Spleen (tissue), 7 donors: ENCODE results near the gene SUN3.

ENCODE experiments used
- CTCF ChIP-seq, 11 experiments: fragments of 200-600 bp in 7 of 11; fragments of 450-650 bp in 4 of 11; sonication (generic) in 4 of 11; IDR thresholded peaks in 8 of 11; conservative IDR thresholded peaks in 3 of 11; 1 replicate in 7 of 11; 2 replicates in 4 of 11; pipeline versions ENCODE4 v1.4.0 to v1.8.0; 2016 to 2021; ENCODE audit warnings: antibody characterized with exemption in 11 of 11, inconsistent platforms in 4 of 11, mild to moderate bottlenecking in 1 of 11
- POLR2A ChIP-seq, 3 donors: fragments of 450-650 bp; IDR thresholded peaks; one replicate each; pipeline ENCODE4 v1.5.1; 2017; ENCODE audit warnings: antibody characterized with exemption in 3 of 3, mild to moderate bottlenecking in 1 of 3
- POLR2AphosphoS5 ChIP-seq, 3 donors: sonication (generic); formaldehyde crosslinking; IDR thresholded peaks; one replicate each; pipeline ENCODE4 v1.5.1; 2017; ENCODE audit warnings: antibody characterized with exemption in 3 of 3
- donor health status: DM: no; HTN: no; CAD: no; lungs with moderate emphysema.
- donor health status: DM: no; HTN: no; CAD: no.
- donor health status: DM: no; HTN: no; CAD: no.

- no peak for TF ChIP-seq POLR2A (IDR thresholded peaks at IDR 0.05)
- no peak for TF ChIP-seq CTCF (IDR thresholded peaks at IDR 0.05 in 8 of 11, conservative IDR thresholded peaks at IDR 0.05 in 3 of 11)
- no peak for TF ChIP-seq POLR2AphosphoS5 (IDR thresholded peaks at IDR 0.05)
Measured at GRCh38 chr7:47967708-47968107, 61.2 kb downstream of the SUN3 start.
